ENCODE results near the gene CRIP1.

Gene CRIP1

GRCh38 chr14:105464501-105464900 is 22.2 kb upstream of the CRIP1 start:
- H3K4me3 ChIP-seq (ENCODE audit: low read depth, low read length): no peak overlapping the region
- DNase-seq (ENCODE audit: low read depth, low spot score): no peak
- in situ Hi-C loops (cut with HindIII; ENCODE audit: low sequenced_read_pairs): no loop called here
- no peak for TF ChIP-seq CTCF (IDR thresholded peaks at IDR 0.05; ENCODE audit: low read depth, low read length)

GRCh38 chr14:105465209-105466031 is 21.3 kb upstream of the CRIP1 start:
- DNase-seq (ENCODE audit: low read depth, low spot score): peak; percentile 30
- H3K4me3 ChIP-seq (ENCODE audit: low read depth, low read length): no peak overlapping the region
- in situ Hi-C loops (cut with HindIII; ENCODE audit: low sequenced_read_pairs): no loop called here
- no peak for TF ChIP-seq CTCF (IDR thresholded peaks at IDR 0.05; ENCODE audit: low read depth, low read length)

- no peak for TF ChIP-seq CTCF (IDR thresholded peaks at IDR 0.05; ENCODE audit: low read depth, low read length)
- in situ Hi-C loops (cut with HindIII; ENCODE audit: low sequenced_read_pairs): no loop called here
- H3K4me3 ChIP-seq (ENCODE audit: low read depth, low read length): no peak overlapping the region
- DNase-seq (ENCODE audit: low read depth, low spot score): no peak
Observed at GRCh38 chr14:105466531-105467248, 20.0 kb upstream of the CRIP1 start.

- in situ Hi-C loops (cut with HindIII; ENCODE audit: low sequenced_read_pairs): no loop called here
- TF ChIP-seq CTCF (IDR thresholded peaks at IDR 0.05; ENCODE audit: low read depth, low read length): no peak
- DNase-seq (ENCODE audit: low read depth, low spot score): no peak
- no peak overlapping the region for H3K4me3 ChIP-seq (ENCODE audit: low read depth, low read length)
Observed at GRCh38 chr14:105467249-105467941, 19.3 kb upstream of the CRIP1 start.

- DNase-seq (ENCODE audit: low read depth, low spot score): no peak
- no peak for TF ChIP-seq CTCF (IDR thresholded peaks at IDR 0.05; ENCODE audit: low read depth, low read length)
- in situ Hi-C loops (cut with HindIII; ENCODE audit: low sequenced_read_pairs): no loop called here
- H3K4me3 ChIP-seq (ENCODE audit: low read depth, low read length): no peak overlapping the region
Observed at GRCh38 chr14:105467942-105468471, 18.7 kb upstream of the CRIP1 start.

GRCh38 chr14:105468621-105469241 is 18.0 kb upstream of the CRIP1 start:
- in situ Hi-C loops (cut with HindIII; ENCODE audit: low sequenced_read_pairs): no loop called here
- DNase-seq (ENCODE audit: low read depth, low spot score): no peak
- H3K4me3 ChIP-seq (ENCODE audit: low read depth, low read length): no peak overlapping the region
- TF ChIP-seq CTCF (IDR thresholded peaks at IDR 0.05; ENCODE audit: low read depth, low read length): no peak
